Small intestine (tissue), 7 donors: Measurements from ENCODE around the gene CDKAL1. TPM values are rescaled to one million over a fixed set of nuclear protein-coding genes. Genes with fewer than 3 reads are reported as not detected.
"Not testable (repeated sequence)": the region's sequence is repeated elsewhere in the genome, so short reads cannot be mapped to it uniquely, and the experiment has no call there.

Experiments
- DNase-seq, 2 donors: peaks; one replicate each; pipeline versions ENCODE4 v3.0.0 to v3.0.0-alpha.2; 2013
- FAIRE-seq: peaks from 2 replicates; lab custom pipeline; 2012; peaks lifted over from hg19 to GRCh38; lab: Jason Lieb, UNC
- H3K27ac ChIP-seq, 3 donors: one replicate each; pipeline ENCODE4 v1.5.1; 2013; ENCODE audit warnings: low read length in 2 of 3, mild to moderate bottlenecking in 2 of 3, control low read depth in 1 of 3, inconsistent platforms in 1 of 3, low read depth in 1 of 3, moderate library complexity in 1 of 3
- H3K27me3 ChIP-seq, 3 donors: one replicate each; pipeline ENCODE4 v1.6.1; 2013; ENCODE audit warnings: low read length in 3 of 3, inconsistent platforms in 1 of 3; ENCODE audit not compliant: control insufficient read depth in 3 of 3, insufficient read depth in 3 of 3
- H3K36me3 ChIP-seq, 3 donors: one replicate each; pipeline ENCODE4 v1.6.1; 2013; ENCODE audit warnings: low read length in 3 of 3, inconsistent platforms in 1 of 3, low read depth in 1 of 3, mild to moderate bottlenecking in 1 of 3, moderate library complexity in 1 of 3; ENCODE audit not compliant: control insufficient read depth in 3 of 3, insufficient read depth in 2 of 3
- H3K4me1 ChIP-seq, 3 donors: one replicate each; pipeline ENCODE4 v1.6.1; 2013; ENCODE audit warnings: low read length in 2 of 3, inconsistent platforms in 1 of 3, low read depth in 1 of 3, mild to moderate bottlenecking in 1 of 3, moderate library complexity in 1 of 3; ENCODE audit not compliant: control insufficient read depth in 3 of 3, insufficient read depth in 2 of 3
- H3K4me3 ChIP-seq, 3 donors: one replicate each; pipeline ENCODE4 v1.5.1; 2013; ENCODE audit warnings: low read length in 3 of 3, control low read depth in 1 of 3, inconsistent platforms in 1 of 3, low read depth in 1 of 3, mild to moderate bottlenecking in 1 of 3, moderate library complexity in 1 of 3
- H3K9me3 ChIP-seq, 2 donors: one replicate each; pipeline ENCODE4 v1.6.1; 2013; ENCODE audit warnings: low read depth in 1 of 2, low read length in 1 of 2; ENCODE audit not compliant: control insufficient read depth in 2 of 2, insufficient read depth in 1 of 2
- WGBS, 3 donors: extraction: QIAGEN DNeasy Blood & Tissue Kit; methylation state at CpG; one replicate each; pipeline ENCODE4 v1.1.7; 2013; 5-methylcytosine and 5-hydroxymethylcytosine counted together
- polyA plus RNA-seq, 4 donors: library from polyadenylated mRNA; stranded (reverse) in 3 of 4; unstranded in 1 of 4; fragments of 200-250 nt in 3 of 4; fragments of 120-200 nt in 1 of 4; gene quantifications; one replicate each; pipeline versions ENCODE4 v1.2.1 to v1.2.3, GENCODE V29; 2013
- donor health status: healthy with polysubstance abuse.
- donor health status: control.
- donor health status: control.
- donor health status: Bipolar disorder and iron deficiency.
- donor health status: healthy.

Gene CDKAL1
- polyA plus RNA-seq, 4 donors, result 2.4 to 10.5 (median 4.1) TPM

- no peak overlapping the region for H3K4me3 ChIP-seq
- FAIRE-seq (no peak), DNase-seq (no peak)
- H3K27ac ChIP-seq, result no peak overlapping the region
- 59 to 62% (median 60%) methylated on average over 3 of the region's 3 CpGs for WGBS, 3 donors
- H3K27me3 ChIP-seq, result no peaks in the 10 kb centered on the region
- peaks cover 2 to 9% (median 4%) of the 10 kb centered on the region in 3 donors for H3K36me3 ChIP-seq
- no peaks in the 10 kb centered on the region for H3K9me3 ChIP-seq
- H3K4me1 ChIP-seq, result no peaks in the 10 kb centered on the region
Measured at GRCh38 chr6:20583444-20583800, 49.2 kb downstream of the CDKAL1 start.

DNA sequence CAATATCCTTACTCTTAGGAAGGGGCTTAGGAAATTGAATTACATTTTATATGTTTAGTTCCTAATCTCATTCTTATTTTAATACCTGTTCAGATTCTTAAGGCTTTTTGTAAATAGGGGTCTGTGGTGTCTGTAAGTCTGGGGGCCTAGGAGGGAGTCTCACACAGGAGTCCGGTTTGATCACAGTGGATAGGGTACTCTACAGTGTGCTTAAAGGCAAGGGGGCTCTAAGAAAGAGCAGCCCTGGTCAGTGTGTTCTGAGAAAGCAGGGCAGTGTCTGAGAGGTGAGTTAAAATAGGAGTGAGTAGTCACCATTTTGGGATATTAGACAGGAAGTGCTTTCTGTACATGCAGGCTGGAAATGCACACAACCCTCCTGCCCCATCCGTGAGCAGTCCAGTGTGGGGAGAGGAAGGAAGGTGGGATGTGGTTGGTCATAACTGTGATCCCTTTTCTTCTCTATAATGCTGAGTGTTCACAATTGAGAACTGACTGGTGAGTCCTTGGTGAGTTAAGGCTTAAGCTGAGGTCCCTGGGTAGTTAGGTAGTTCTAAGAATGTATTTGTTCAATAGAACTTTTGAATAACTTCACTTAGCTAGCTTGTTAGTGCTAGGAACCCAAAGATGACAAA lies 50.0 kb downstream of the CDKAL1 start:
- 84 to 94% (median 86%) methylated on average over 2 of the region's 2 CpGs for WGBS, 3 donors
- DNase-seq, result no peak

DNA sequence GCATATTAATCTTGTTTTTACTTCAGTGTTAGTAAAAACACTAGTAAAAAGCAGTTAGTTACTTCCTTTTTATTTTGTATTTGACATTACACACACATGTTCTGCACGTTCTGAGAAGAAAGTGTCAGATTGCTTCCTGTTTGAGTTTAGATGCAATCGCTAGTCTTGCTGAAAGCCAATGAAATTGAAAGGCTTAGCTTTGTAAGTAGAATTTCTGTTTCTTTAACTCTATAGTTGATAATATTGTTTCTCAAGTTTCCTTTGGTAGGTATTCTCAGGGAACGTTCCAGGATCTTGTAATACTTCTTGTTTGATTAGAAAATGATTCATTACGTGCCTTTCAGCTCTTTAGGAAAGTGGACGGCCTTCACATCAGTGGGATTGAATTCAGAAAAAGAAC lies 55.0 kb downstream of the CDKAL1 start:
- FAIRE-seq, result no peak
- WGBS, 3 donors, result 59 to 84% (median 71%) methylated on average over 5 of the region's 5 CpGs
- DNase-seq, result no peak
- H3K27ac ChIP-seq, result no peak overlapping the region
- peaks cover 1 to 3% (median 2%) of the 10 kb centered on the region in 3 donors for H3K36me3 ChIP-seq
- no peak overlapping the region for H3K4me3 ChIP-seq
- no peaks in the 10 kb centered on the region for H3K4me1 ChIP-seq
- H3K9me3 ChIP-seq, result no peaks in the 10 kb centered on the region
- H3K27me3 ChIP-seq, result no peaks in the 10 kb centered on the region

More for the DNA sequence above, 50.0 kb downstream of the CDKAL1 start:
- no peak for FAIRE-seq
- Histone ChIP-seq H3K27ac (no peak overlapping the region), H3K4me1 (no peaks in the 10 kb centered on the region), H3K27me3 (no peaks in the 10 kb centered on the region), H3K36me3 (peaks cover 2 to 6% (median 4%) of the 10 kb centered on the region in 3 donors), H3K4me3 (no peak overlapping the region), H3K9me3 (no peaks in the 10 kb centered on the region)

DNA sequence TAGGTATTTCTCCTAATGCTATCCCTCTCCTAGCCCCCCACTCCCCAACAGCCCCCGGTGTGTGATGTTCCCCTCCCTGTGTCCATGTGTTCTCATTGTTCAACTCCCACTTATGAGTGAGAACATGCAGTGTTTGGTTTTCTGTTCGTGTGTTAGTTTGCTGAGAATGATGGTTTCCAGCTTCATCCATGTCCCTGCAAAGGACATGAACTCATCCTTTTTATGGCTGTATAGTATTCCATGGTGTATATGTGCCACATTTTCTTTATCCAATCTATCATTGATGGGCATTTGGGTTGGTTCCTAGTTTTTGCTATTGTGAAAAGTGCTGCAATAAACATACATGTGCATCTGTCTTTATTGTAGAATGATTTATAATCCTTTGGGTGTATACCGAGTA lies 56.2 kb downstream of the CDKAL1 start:
- H3K9me3 ChIP-seq, H3K27me3 ChIP-seq, H3K4me1 ChIP-seq, H3K4me3 ChIP-seq, H3K27ac ChIP-seq, H3K36me3 ChIP-seq, DNase-seq, FAIRE-seq: not testable (repeated sequence)
- WGBS, 3 donors, result 95 to 98% (median 96%) methylated on average over 3 of the region's 3 CpGs

- not testable (repeated sequence) for FAIRE-seq, DNase-seq
- 83 to 92% (median 87%) methylated on average over 7 of the region's 7 CpGs for WGBS, 3 donors
Measured at GRCh38 chr6:20594299-20594853, 60.1 kb downstream of the CDKAL1 start.

DNA sequence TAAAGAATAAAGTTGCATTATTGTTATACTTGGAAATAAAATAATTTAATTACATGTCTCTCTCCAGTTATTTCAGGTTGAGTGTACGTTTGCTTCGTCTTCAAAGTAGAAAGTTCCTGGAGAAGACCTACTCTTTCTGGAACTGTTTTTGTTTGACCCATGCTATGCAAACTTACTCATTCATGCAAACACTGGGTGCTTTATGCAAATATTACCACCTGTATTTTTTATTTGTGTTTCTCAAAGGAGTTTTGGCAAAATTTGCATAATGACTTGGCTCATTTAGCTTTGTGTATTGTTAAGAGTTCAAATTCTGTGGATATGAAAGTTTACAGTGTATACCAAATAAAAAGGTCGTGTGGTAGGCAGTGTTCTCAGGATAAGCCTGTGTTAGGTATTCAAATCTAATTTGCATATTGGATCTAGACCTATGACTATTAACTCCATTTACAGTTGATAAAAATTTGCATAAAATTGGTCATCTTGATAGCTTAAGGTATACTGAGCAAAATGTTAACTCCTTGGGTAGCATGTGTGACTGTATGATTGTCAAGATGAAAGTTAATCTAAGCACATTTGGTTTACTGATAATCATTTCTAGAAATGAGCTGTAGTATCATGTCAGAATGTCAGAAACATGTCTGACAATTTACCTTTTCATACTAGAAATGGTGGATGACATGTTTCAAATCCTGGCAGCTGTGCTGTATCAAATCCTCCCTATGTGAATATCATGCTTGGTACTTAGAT lies 65.2 kb downstream of the CDKAL1 start:
- no peaks in the 10 kb centered on the region for H3K4me1 ChIP-seq
- 35 to 83% (median 83%) methylated on average over 3 of the region's 3 CpGs for WGBS, 3 donors
- no peak overlapping the region for H3K4me3 ChIP-seq
- no peak for DNase-seq
- no peaks in the 10 kb centered on the region for H3K27me3 ChIP-seq
- peaks cover 0 to 12% of the 10 kb centered on the region in 2 donors for H3K9me3 ChIP-seq
- H3K36me3 ChIP-seq, result peaks cover 0 to 16% (median 0%) of the 10 kb centered on the region in 3 donors
- no peak overlapping the region for H3K27ac ChIP-seq
- FAIRE-seq, result no peak

More at GRCh38 chr6:20594299-20594853, 60.1 kb downstream of the CDKAL1 start:
- Histone ChIP-seq H3K36me3 (peaks cover 0 to 16% (median 0%) of the 10 kb centered on the region in 3 donors), H3K9me3 (peaks cover 0 to 14% of the 10 kb centered on the region in 2 donors)
- H3K27ac ChIP-seq, H3K4me3 ChIP-seq, H3K4me1 ChIP-seq, H3K27me3 ChIP-seq: not testable (repeated sequence)

- no peaks in the 10 kb centered on the region for H3K4me1 ChIP-seq
- FAIRE-seq, result no peak
- WGBS, 3 donors, result 85 to 96% (median 93%) methylated on average over 3 of the region's 3 CpGs
- no peak for DNase-seq
- H3K27me3 ChIP-seq, result no peaks in the 10 kb centered on the region
- peaks cover 0 to 15% (median 0%) of the 10 kb centered on the region in 3 donors for H3K36me3 ChIP-seq
- no peak overlapping the region for H3K4me3 ChIP-seq
- no peak overlapping the region for H3K27ac ChIP-seq
- H3K9me3 ChIP-seq, result peaks cover 0 to 10% of the 10 kb centered on the region in 2 donors
Measured at GRCh38 chr6:20600831-20601230, 66.6 kb downstream of the CDKAL1 start.

GRCh38 chr6:20604159-20604558 lies 69.9 kb downstream of the CDKAL1 start:
- no peak overlapping the region for H3K27ac ChIP-seq
- H3K4me1 ChIP-seq, result no peaks in the 10 kb centered on the region
- H3K27me3 ChIP-seq, result no peaks in the 10 kb centered on the region
- H3K4me3 ChIP-seq, result no peak overlapping the region
- no peaks in the 10 kb centered on the region for H3K36me3 ChIP-seq
- FAIRE-seq, result no peak
- no peak for DNase-seq
- no peaks in the 10 kb centered on the region for H3K9me3 ChIP-seq
